Cerebellar nuclear complex (tissue), 1 donor: ENCODE measurements around the gene TEX264.

Experiments used
- DNase-seq, 2 experiments: peaks; one replicate each; lab custom pipeline; 2025; lab: John Stamatoyannopoulos, UW

Gene TEX264

DNA sequence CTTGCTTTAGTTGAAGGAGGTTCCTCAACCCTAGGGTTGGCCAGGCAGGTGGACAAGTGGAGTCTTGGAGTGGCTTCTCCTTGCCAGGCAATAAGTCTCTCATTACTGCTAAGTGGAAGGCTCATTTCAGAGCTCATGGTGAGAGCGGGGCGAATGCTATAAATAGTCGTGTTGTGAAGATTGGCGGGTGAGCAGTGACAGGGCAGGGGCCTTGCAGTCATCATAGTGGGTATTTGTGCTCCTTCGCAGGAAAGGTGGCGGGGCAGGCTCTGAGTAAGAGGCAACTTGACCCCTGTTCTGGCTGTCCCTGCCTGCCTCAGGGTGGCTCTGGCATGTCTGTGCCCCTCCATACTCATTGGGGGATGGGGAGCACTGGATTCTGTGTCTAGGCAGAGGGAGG lies 27.2 kb downstream of the TEX264 start:
- no peak for DNase-seq

DNA sequence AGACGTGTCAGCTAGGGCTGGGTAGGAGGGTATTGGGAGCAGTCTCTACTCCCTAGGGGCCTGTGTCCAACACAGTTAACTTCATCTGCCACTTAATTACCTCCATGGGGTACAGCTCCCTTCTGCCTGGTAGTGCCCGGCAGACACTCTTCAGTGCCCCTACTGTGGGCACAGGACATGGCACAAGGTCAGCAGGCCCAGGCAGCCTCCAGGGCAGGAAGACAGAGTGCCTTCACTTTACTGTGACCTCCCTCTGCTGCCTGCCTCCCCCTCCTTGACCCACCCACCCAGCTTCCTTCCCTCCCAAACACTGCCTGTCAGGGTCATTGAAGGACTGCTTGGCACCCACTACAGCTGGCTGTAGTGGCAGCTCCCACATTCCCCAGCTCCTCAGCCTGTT lies 29.4 kb downstream of the TEX264 start:
- DNase-seq: no peak

DNA sequence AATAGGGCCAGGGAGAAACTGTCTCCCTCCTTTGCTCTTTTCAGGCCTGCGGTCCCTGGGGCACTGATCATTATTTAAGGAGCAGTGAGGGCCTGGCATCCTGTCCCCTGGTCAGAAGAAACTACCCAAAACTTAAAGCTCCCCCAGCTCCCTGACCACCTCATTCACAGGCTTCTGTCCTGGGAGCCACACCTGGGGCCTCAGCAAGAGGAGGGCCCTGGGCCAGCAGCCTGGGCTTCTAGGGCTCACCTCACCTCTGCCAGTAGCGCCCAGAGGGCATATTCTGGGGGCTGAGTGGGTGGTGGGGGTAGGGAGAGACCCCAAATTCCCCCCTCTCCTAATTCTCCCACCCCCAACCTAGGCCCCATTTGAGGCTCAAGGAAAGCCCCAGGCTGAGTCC lies 31.1 kb downstream of the TEX264 start:
- no peak for DNase-seq

DNA sequence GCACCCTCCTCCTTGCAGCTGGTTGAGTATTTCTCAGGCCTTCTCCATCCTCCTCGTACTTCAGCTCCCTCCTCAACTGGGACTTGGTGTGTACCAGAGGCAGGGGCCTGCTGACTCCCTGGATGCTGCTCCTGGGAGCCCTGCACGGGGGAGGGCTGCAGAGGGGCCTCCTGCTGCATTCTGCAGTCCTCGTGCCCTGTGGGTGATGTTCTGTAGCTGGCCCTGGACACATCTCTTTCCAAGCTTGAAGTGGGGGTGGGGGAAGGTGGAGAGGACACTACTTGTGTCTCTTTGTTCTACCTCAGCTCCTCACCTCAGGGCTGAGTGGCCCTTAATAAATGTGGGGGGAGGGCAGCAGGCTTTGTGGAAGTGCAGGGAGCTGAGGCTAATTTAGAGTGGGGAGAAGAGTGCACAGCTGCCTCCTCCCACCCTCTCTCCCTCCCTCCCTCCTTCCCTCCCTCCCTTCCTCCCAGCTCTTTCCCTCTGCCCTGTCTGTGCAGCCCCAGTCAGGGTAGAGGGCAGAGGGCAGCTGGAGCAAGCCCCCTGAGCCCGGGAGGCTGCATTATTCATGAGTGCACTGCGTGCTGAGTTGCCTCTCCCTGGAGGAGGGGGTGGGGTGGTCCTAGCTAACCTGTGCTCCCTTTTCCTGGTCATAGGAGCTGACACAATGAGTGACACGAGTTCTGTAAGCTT lies 32.2 kb downstream of the TEX264 start:
- DNase-seq: no peak

DNA sequence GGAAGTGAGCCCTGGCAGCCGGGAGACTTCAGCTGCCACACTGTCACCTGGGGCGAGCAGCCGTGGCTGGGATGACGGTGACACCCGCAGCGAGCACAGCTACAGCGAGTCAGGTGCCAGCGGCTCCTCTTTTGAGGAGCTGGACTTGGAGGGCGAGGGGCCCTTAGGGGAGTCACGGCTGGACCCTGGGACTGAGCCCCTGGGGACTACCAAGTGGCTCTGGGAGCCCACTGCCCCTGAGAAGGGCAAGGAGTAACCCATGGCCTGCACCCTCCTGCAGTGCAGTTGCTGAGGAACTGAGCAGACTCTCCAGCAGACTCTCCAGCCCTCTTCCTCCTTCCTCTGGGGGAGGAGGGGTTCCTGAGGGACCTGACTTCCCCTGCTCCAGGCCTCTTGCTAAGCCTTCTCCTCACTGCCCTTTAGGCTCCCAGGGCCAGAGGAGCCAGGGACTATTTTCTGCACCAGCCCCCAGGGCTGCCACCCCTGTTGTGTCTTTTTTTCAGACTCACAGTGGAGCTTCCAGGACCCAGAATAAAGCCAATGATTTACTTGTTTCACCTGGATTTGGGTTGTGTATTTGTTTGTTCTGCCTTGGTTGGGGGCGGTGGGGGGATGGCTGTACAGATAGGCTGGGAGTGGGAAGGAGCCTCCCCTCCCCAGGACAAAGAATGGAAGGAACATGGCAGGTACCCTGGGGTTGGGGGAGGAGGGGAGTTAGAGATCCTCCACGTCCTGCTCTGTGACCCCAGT lies 32.9 kb downstream of the TEX264 start:
- DNase-seq: no peak

DNA sequence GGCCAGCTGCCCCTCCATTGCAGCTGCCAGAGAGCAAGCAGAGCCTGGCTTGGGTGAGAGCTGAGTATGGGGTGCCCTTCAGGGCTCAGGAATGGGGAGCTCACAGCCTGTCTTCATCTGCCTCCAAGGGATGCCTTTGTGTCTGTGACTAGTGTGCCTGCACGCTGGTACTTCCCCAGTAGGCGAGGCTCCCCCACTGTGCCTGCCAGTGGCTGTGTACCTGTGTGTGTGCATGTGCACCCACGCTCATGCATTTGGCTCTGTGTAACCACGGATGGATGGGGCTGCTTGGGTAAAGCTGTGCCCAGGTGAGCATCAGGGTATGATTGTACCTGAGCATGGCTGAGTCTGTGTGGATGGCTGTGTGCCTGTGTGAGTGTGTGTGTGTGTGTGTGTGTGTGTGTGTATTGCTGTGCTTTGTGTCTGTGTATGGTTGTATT lies 33.5 kb downstream of the TEX264 start:
- DNase-seq: no peak

DNA sequence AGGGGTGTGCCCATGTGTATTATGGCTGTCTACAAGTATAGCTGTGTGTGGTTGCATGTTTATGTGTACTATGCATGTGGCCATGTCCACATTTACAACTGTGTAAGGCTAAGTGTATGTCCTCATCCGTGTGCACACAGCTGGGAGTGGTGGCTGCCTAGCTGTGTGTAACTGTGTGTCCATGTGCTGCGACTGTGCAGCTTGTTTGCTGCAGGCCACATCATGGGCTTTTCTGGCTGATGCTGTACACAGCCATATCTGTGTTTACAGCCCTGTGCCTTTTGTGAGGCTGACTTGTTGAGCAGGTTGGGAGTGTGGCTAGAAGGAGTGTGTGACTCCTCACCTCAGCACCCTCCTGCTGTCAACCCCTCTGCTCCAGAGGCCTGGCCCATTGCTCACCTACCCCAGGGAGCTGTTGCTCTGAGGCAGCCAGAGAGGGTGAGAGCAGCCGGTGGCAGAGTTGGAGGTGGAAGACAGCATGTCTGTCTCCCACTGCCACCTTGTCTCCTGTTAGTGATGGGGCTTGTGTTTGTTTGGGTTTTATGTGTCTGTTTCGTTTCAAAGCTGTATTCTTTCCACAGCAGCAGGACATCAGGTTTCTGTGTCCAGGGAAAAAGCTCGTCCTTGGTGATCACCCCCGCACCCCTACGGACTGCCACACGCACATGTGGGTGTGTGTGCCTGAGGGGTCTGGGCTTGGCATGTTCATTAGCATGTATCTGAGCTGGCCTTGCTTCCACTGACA lies 34.4 kb downstream of the TEX264 start:
- DNase-seq: no peak

DNA sequence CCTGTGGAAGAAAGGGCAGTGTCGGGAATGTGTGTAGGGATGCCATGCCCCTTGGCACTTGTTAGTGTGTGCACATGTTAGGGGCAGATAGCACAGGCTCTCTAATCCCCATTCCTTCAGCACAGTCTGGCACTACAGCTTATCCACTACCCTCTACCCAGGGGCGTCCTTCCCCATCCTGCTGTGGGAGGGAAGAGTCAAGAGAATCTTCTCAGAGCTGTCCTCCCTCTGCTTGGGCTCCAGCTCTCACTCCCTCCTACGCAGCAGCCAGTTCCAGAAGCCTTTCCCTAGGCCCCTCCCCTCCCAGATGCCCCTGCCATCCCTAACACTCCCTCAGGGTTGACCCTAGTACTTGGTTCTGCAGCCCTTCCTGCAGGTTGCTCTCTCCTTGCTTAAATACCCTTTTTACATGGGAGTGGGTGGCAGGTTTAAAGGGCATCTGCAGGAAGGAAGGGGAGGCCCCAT lies 35.0 kb downstream of the TEX264 start:
- no peak for DNase-seq

DNA sequence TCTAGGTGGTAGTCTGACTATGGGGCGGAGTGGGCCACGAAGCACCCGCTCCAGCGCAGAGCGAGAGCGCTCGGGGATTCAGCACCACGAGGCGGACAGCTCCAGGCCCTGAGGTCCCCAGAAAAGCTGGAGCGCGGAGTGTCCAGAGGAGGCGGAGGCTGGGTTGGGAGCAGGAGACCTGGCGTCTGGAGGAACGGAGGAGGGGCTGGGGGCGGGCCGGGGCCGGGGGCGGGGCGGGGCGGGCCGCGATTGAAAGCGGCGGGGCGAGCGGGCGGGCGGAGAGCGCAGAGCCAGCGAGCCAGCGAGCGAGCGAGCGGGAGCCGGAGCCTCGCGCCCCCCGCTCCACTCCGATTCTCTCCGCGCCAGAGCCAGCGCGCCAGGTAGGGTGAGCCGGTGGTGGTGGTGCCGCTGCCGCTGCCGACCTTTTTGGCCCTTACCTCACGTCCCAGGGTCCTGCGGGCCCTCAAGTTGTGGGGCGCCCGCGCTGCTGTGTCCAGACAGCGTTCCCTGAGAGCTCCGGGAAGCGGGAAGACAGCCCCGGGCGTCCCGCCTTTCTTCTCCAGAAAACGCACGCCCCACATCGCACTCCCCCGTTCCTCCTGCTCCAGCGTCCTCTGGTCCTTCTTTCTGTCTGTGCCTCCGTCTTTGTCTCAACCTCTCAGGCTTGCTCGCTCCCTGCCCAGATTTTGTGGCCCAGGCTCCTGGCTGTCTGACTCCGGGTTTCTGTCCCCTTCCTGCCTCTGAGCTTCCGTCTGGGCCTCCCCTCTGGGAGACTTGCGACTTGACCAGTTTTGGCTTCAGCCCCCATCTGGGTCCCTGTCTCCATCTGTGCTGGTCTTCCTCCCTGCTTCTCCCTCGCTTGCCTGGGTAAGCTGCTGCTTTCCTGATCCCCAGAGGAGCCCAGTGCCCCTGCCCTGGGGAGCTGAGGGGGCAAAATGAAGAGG lies 36.0 kb downstream of the TEX264 start, which contains the start of gene GRM2:
Gene GRM2, plus strand, starts transcription at position 281 of the 944 bp plus-strand sequence. CDS start 1,916 bp downstream, outside the sequence.
- DNase-seq: no peak

DNA sequence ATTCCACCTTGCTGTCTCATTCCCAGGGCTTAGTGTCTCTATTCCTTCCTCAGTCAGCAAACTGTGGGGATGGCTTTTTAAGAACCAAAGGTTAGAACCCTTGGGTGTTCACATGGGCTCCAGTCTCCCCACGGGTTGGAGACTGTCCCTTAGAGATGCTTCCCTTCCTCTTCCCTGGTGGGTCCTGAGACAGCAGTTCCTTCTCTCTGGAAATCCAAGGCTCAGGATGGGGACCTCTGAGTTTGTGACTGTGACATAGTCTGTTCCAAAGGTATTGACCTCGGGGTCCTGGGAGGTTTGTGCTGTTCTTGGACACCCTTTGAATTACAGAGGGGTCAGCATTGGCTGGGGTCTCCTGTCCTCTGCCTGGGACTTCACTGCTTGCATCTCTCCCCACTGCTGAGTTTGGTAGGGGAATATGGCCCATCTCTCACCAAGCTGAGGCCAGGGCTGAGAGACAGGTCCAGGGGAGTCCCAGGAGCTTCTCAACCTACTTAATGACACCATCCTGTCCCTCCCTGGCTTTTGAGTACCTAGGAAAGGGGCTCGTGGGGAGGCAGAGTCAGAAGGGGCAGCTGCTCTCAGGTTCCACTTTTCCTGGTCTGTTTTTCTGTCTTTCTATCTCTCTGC lies 37.3 kb downstream of the TEX264 start:
- DNase-seq: no peak

DNA sequence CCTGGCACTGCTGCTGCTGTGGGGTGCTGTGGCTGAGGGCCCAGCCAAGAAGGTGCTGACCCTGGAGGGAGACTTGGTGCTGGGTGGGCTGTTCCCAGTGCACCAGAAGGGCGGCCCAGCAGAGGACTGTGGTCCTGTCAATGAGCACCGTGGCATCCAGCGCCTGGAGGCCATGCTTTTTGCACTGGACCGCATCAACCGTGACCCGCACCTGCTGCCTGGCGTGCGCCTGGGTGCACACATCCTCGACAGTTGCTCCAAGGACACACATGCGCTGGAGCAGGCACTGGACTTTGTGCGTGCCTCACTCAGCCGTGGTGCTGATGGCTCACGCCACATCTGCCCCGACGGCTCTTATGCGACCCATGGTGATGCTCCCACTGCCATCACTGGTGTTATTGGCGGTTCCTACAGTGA lies 38.0 kb downstream of the TEX264 start:
- DNase-seq: no peak

DNA sequence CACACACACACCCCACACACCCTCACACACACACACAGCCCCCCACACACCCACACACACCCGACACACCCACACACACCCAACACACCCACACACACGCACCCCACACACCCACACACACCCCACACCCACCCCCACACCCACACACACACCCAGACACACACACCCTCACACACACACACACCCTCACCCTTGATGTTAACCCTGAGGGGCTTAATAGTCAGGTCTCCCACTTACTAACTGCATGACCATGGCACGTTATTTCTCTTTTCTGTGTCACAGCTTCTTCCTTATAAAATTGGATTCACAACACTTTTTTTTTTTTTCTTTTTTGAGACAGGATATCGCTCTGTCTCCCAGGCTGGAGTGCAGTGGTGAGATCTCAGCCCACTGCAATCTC lies 38.6 kb downstream of the TEX264 start:
- no peak for DNase-seq

DNA sequence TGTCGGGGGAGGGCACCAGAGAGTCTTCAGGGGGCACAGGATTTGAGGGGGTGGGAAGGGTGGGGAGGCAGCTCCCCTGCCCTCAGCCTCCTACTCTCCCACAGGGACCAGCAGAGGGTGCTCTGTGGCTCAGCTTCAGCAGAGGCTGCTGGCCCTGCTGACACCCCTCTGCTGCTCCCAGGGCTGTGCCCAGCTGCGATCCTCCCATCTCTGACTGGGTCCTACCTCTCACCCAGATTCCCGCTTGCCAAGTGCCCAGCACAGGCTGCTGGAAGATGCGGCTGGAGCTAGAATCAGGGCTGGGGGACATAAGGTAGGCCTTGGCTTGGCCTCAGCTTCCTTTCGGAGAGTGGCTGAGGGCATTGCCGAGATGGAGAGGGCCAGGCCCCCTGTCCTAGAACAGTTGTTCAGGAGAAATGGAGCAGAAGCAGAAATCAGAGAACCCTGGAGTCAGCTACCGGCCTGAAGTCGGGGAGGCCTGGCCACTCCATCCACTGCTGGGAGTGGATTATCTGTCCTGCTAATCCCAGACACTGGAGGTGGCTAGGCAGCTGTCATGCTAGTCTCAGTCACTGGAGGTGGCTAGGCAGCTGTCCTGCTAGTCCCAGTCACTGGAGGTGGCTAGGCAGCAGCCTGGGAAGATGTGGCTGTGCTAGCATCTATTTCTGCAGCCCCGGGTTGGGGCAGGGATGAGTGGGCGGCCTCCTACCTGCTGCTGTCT lies 39.7 kb downstream of the TEX264 start:
- DNase-seq: no peak

DNA sequence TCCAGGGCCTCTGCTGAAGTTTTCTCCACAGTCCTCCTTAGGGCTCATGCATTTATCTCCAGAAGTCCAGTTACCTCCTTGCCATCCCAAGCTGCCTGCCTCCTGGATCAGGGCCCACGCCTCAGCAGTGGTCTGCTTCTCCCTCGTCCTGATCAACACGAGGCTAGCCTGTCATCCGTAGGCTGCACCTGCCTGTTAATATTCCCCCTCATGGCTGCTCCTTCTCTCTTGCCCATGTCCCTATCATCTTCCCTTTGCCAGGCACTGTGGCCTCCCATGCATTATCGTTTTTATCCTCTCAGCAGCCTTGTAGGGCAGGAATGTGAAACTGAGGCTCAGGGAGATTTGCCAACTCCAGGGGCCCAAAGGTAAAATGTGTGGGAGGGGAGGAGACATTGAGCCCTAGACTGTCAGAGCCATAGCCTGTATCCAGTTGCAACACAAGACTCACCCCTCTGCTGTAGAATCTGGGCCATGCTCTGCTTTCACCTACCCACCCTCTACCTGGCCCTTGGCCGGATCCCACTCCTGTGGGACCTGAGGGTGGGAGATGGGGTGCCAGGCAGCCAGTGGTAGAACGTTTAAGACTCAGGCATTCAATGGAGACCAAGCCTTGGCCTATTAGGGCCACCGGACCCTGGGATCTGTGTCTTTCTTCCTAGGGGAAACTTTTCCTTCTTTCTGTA lies 40.4 kb downstream of the TEX264 start:
- DNase-seq: no peak

DNA sequence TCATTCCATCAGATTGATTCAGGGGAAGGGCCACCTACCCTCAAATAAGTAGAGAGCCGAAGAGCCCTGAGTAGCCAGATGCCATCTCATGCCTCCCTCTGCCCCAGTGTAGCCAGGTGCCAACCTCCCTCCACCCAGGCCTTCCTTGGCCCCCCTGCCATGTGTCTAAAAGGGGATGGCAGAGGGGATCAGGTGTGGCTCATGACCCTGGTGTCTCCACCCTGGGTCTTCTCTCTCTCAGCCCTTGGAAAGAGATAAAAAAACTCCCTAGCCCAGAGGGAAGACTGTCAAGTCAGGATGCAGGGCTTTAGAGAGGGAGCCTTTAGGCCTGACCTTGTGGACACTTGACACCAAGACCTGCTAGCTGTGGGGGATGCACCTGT lies 41.0 kb downstream of the TEX264 start:
- no peak for DNase-seq

DNA sequence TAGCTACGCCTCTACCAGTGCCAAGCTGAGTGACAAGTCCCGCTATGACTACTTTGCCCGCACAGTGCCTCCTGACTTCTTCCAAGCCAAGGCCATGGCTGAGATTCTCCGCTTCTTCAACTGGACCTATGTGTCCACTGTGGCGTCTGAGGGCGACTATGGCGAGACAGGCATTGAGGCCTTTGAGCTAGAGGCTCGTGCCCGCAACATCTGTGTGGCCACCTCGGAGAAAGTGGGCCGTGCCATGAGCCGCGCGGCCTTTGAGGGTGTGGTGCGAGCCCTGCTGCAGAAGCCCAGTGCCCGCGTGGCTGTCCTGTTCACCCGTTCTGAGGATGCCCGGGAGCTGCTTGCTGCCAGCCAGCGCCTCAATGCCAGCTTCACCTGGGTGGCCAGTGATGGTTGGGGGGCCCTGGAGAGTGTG lies 41.5 kb downstream of the TEX264 start:
- no peak for DNase-seq

DNA sequence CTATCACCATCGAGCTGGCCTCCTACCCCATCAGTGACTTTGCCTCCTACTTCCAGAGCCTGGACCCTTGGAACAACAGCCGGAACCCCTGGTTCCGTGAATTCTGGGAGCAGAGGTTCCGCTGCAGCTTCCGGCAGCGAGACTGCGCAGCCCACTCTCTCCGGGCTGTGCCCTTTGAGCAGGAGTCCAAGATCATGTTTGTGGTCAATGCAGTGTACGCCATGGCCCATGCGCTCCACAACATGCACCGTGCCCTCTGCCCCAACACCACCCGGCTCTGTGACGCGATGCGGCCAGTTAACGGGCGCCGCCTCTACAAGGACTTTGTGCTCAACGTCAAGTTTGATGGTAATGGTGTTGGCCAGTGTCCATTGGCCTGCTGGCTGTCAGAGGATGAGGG lies 41.9 kb downstream of the TEX264 start:
- no peak for DNase-seq

DNA sequence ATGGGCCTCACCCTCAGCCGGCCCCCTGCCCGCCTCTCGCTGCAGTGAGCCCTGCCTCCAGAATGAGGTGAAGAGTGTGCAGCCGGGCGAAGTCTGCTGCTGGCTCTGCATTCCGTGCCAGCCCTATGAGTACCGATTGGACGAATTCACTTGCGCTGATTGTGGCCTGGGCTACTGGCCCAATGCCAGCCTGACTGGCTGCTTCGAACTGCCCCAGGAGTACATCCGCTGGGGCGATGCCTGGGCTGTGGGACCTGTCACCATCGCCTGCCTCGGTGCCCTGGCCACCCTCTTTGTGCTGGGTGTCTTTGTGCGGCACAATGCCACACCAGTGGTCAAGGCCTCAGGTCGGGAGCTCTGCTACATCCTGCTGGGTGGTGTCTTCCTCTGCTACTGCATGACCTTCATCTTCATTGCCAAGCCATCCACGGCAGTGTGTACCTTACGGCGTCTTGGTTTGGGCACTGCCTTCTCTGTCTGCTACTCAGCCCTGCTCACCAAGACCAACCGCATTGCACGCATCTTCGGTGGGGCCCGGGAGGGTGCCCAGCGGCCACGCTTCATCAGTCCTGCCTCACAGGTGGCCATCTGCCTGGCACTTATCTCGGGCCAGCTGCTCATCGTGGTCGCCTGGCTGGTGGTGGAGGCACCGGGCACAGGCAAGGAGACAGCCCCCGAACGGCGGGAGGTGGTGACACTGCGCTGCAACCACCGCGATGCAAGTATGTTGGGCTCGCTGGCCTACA lies 44.4 kb downstream of the TEX264 start:
- DNase-seq: no peak

DNA sequence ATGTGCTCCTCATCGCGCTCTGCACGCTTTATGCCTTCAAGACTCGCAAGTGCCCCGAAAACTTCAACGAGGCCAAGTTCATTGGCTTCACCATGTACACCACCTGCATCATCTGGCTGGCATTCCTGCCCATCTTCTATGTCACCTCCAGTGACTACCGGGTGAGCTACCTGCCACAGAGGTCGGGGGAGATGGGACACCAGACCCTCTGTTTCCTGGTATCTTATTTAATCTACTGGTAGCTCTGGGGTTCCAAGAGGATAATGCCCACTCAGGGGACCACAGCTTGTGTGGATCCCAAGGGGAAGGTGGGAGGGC lies 44.9 kb downstream of the TEX264 start:
- no peak for DNase-seq
